H1 (cell line): Measurements from ENCODE around the gene R3HDML. TPM values are rescaled to one million over a fixed set of nuclear protein-coding genes. Genes with fewer than 3 reads are reported as not detected.

Source experiments
- CTCF ChIA-PET: fragments of 300-600 bp; sonication (Branson Sonifier 250); formaldehyde crosslinking; loops from one replicate; lab custom pipeline; 2021; ENCODE audit not compliant: partially characterized antibody; lab: Charles Lee
- POLR2A ChIA-PET: fragments of 300-600 bp; sonication (Branson Sonifier 250); formaldehyde crosslinking; loops from one replicate; lab custom pipeline; 2021; ENCODE audit warnings: inconsistent platforms; ENCODE audit not compliant: partially characterized antibody; lab: Charles Lee
- DNase-seq, 2 experiments: peaks; one replicate each; pipeline versions ENCODE4 v3.0.0 to v3.0.0-alpha.2; 2010 to 2022; ENCODE audit warnings: low spot score in 2 of 2, low read depth in 1 of 2, mixed read lengths in 1 of 2
- FAIRE-seq: peaks from 2 replicates; lab custom pipeline; 2011; peaks lifted over from hg19 to GRCh38; lab: Jason Lieb, UNC
- H2AFZ ChIP-seq: 2 replicates; pipeline ENCODE4 v1.8.1; 2012; ENCODE audit warnings: low read length, inconsistent platforms
- H2AK5ac ChIP-seq: 2 replicates; pipeline ENCODE4 v1.6.1; 2013; ENCODE audit warnings: low read depth, low read length
- H2BK120ac ChIP-seq: replicated peaks from 2 replicates; pipeline ENCODE3; 2013; ENCODE audit warnings: low read depth, low read length, inconsistent platforms
- H2BK12ac ChIP-seq: 2 replicates; pipeline ENCODE4 v1.6.1; 2013; ENCODE audit warnings: low read depth, low read length
- H2BK15ac ChIP-seq: 2 replicates; pipeline ENCODE4 v1.6.1; 2013; ENCODE audit warnings: low read length
- H2BK20ac ChIP-seq: 2 replicates; pipeline ENCODE4 v1.6.1; 2013; ENCODE audit warnings: low read length
- H2BK5ac ChIP-seq: 2 replicates; pipeline ENCODE4 v1.6.1; 2013; ENCODE audit warnings: low read depth, low read length
- H3K14ac ChIP-seq: 2 replicates; pipeline ENCODE4 v1.6.1; 2013; ENCODE audit warnings: inconsistent platforms; ENCODE audit not compliant: insufficient read length
- H3K18ac ChIP-seq: 2 replicates; pipeline ENCODE4 v1.6.1; 2013; ENCODE audit warnings: low read length; ENCODE audit errors: extremely low read depth
- H3K23ac ChIP-seq: 2 replicates; pipeline ENCODE4 v1.6.1; 2013; ENCODE audit warnings: inconsistent platforms; ENCODE audit not compliant: insufficient read length
- H3K23me2 ChIP-seq: 2 replicates; pipeline ENCODE4 v1.6.1; 2013; ENCODE audit warnings: low read depth, low read length
- H3K27ac ChIP-seq: 2 replicates; pipeline ENCODE4 v1.6.1; 2011; ENCODE audit warnings: low read depth, low read length, inconsistent platforms
- H3K27me3 ChIP-seq, 4 experiments: replicated peaks in 1 of 4; 1 replicate in 1 of 4; 2 replicates in 3 of 4; pipeline versions ENCODE4 v1.6.1 to v1.8.1; 2011 to 2013; ENCODE audit warnings: low read length in 3 of 4, mild to moderate bottlenecking in 3 of 4, inconsistent platforms in 2 of 4, mixed read lengths in 2 of 4, moderate library complexity in 1 of 4; ENCODE audit not compliant: control insufficient read depth in 3 of 4, insufficient read depth in 3 of 4; ENCODE audit errors: extremely low read depth in 1 of 4
- H3K36me3 ChIP-seq, 4 experiments: 2 replicates each; pipeline versions ENCODE4 v1.6.1 to v1.8.1; 2011 to 2013; ENCODE audit warnings: mild to moderate bottlenecking in 4 of 4, low read length in 3 of 4, moderate library complexity in 2 of 4, control low read depth in 1 of 4, inconsistent platforms in 1 of 4; ENCODE audit not compliant: insufficient read depth in 4 of 4, control insufficient read depth in 2 of 4
- H3K4ac ChIP-seq: replicated peaks from 2 replicates; pipeline ENCODE3; 2013; ENCODE audit warnings: low read length, low read depth, mixed read lengths, inconsistent platforms; ENCODE audit not compliant: insufficient read length
- H3K4me1 ChIP-seq, 4 experiments: replicated peaks in 1 of 4; 1 replicate in 1 of 4; 2 replicates in 3 of 4; pipeline versions ENCODE4 v1.6.1 to v1.8.1; 2011 to 2013; ENCODE audit warnings: low read length in 3 of 4, inconsistent platforms in 2 of 4, mixed read lengths in 1 of 4; ENCODE audit not compliant: insufficient read depth in 4 of 4, control insufficient read depth in 3 of 4
- H3K4me2 ChIP-seq, 2 experiments: 2 replicates each; pipeline versions ENCODE4 v1.6.1 to v1.8.1; 2011 to 2013; ENCODE audit warnings: low read depth in 2 of 2, low read length in 2 of 2, control low read depth in 1 of 2, inconsistent platforms in 1 of 2, mild to moderate bottlenecking in 1 of 2; ENCODE audit not compliant: insufficient read depth in 1 of 2
- H3K4me3 ChIP-seq, 4 experiments: fragments of 200-600, 300-600 bp in 1 of 4; sonication (generic), shearing (Covaris generic), sonication (Bioruptor Twin) in 1 of 4; 2 replicates each; pipeline versions ENCODE4 v1.5.1 to v1.8.1; 2011 to 2016; ENCODE audit warnings: low read length in 4 of 4, low read depth in 3 of 4, control low read depth in 2 of 4, inconsistent platforms in 2 of 4, mild to moderate bottlenecking in 2 of 4, mixed read lengths in 1 of 4, moderate library complexity in 1 of 4; ENCODE audit not compliant: insufficient read depth in 2 of 4; ENCODE audit errors: extremely low read depth in 1 of 4
- H3K56ac ChIP-seq: replicated peaks from 2 replicates; pipeline ENCODE3; 2013; ENCODE audit warnings: low read depth, mild to moderate bottlenecking, mixed read lengths, low read length, inconsistent platforms; ENCODE audit not compliant: insufficient read length
- H3K79me1 ChIP-seq: 2 replicates; pipeline ENCODE4 v1.6.1; 2013; ENCODE audit warnings: low read depth, low read length, control low read depth
- H3K79me2 ChIP-seq, 2 experiments: 2 replicates each; pipeline versions ENCODE4 v1.6.1 to v1.8.1; 2012 to 2013; ENCODE audit warnings: low read length in 2 of 2, mild to moderate bottlenecking in 2 of 2, inconsistent platforms in 1 of 2; ENCODE audit not compliant: insufficient read depth in 2 of 2, control insufficient read depth in 1 of 2
- H3K9ac ChIP-seq, 4 experiments: replicated peaks in 1 of 4; 1 replicate in 1 of 4; 2 replicates in 3 of 4; pipeline versions ENCODE4 v1.6.1 to v1.8.1; 2011 to 2013; ENCODE audit warnings: low read depth in 3 of 4, low read length in 3 of 4, control low read depth in 2 of 4, mild to moderate bottlenecking in 2 of 4, moderate library complexity in 2 of 4, inconsistent platforms in 1 of 4; ENCODE audit errors: extremely low read depth in 1 of 4
- H3K9me3 ChIP-seq, 2 experiments: 2 replicates each; pipeline versions ENCODE4 v1.6.1 to v1.8.1; 2012 to 2013; ENCODE audit warnings: mild to moderate bottlenecking in 2 of 2, moderate library complexity in 2 of 2, control low read depth in 1 of 2, inconsistent platforms in 1 of 2, low read depth in 1 of 2, low read length in 1 of 2, mixed read lengths in 1 of 2; ENCODE audit not compliant: insufficient read depth in 2 of 2
- H4K20me1 ChIP-seq, 2 experiments: replicated peaks in 1 of 2; 2 replicates each; pipeline versions ENCODE3 to v1.8.1; 2011 to 2013; ENCODE audit warnings: inconsistent platforms in 2 of 2, low read length in 2 of 2, mild to moderate bottlenecking in 1 of 2; ENCODE audit not compliant: insufficient read depth in 2 of 2, control insufficient read depth in 1 of 2
- H4K5ac ChIP-seq: 2 replicates; pipeline ENCODE4 v1.6.1; 2013; ENCODE audit warnings: low read length, low read depth, mixed read lengths, inconsistent platforms; ENCODE audit not compliant: insufficient read length
- H4K8ac ChIP-seq: 2 replicates; pipeline ENCODE4 v1.8.0; 2013; ENCODE audit warnings: mild to moderate bottlenecking, moderate library complexity, low read length, inconsistent platforms; ENCODE audit not compliant: insufficient read depth; ENCODE audit errors: extremely low read depth
- H4K91ac ChIP-seq: replicated peaks from 2 replicates; pipeline ENCODE3; 2013; ENCODE audit warnings: low read length, mixed read lengths, inconsistent platforms; ENCODE audit not compliant: insufficient read length
- CBX5 ChIP-seq: fragments of 300-800, 300-1000 bp; sonication (generic); IDR thresholded peaks from 2 replicates; pipeline ENCODE4 v1.7.1; 2016; ENCODE audit warnings: antibody characterized with exemption, low read length, low read depth
- EP300 ChIP-seq, 2 experiments: IDR thresholded peaks; 1 replicate in 1 of 2; 2 replicates in 1 of 2; pipeline ENCODE4 v1.6.1; 2011 to 2012; ENCODE audit warnings: low read depth in 2 of 2, low read length in 2 of 2, mild to moderate bottlenecking in 2 of 2, borderline replicate concordance in 1 of 2, inconsistent platforms in 1 of 2, moderate library complexity in 1 of 2
- EZH2 ChIP-seq: fragments of 200-600 bp; sonication (generic); IDR thresholded peaks from 2 replicates; pipeline ENCODE4 v1.7.1; 2012; ENCODE audit warnings: low read depth, mild to moderate bottlenecking, moderate library complexity, low read length, inconsistent platforms; ENCODE audit not compliant: severe bottlenecking
- KDM1A ChIP-seq: fragments of 200-600, 300-600 bp; sonication (generic); IDR thresholded peaks from 2 replicates; pipeline ENCODE4 v1.7.1; 2016; ENCODE audit warnings: mild to moderate bottlenecking, low read length, borderline replicate concordance
- PHF8 ChIP-seq: fragments of 200-600 bp; sonication (generic); conservative IDR thresholded peaks from 2 replicates; pipeline ENCODE4 v1.7.1; 2012; ENCODE audit warnings: low read depth, mild to moderate bottlenecking, inconsistent platforms, low read length, moderate library complexity
- POU5F1 ChIP-seq: IDR thresholded peaks from 2 replicates; pipeline ENCODE4 v1.6.1; 2011; ENCODE audit warnings: low read depth, mild to moderate bottlenecking, low read length, moderate library complexity
- RAD21 ChIP-seq, 2 experiments: IDR thresholded peaks in 1 of 2; conservative IDR thresholded peaks in 1 of 2; 2 replicates each; pipeline ENCODE4 v1.6.1; 2011; ENCODE audit warnings: low read depth in 2 of 2, low read length in 2 of 2, improper control_type of control experiment in 1 of 2, inconsistent platforms in 1 of 2, mild to moderate bottlenecking in 1 of 2, moderate library complexity in 1 of 2
- RBBP5 ChIP-seq: IDR thresholded peaks from 2 replicates; pipeline ENCODE4 v1.7.1; 2012; ENCODE audit warnings: low read depth, mild to moderate bottlenecking, inconsistent platforms, low read length, moderate library complexity, borderline replicate concordance
- TAF7 ChIP-seq: optimal IDR thresholded peaks from 2 replicates; pipeline ENCODE3; 2011; ENCODE audit warnings: low read depth, mild to moderate bottlenecking, inconsistent platforms, low read length, moderate library complexity, borderline replicate concordance
- WGBS, 2 experiments: shearing (Covaris generic) in 1 of 2; methylation state at CpG; one replicate each; pipeline versions ENCODE4 v1.1.6 to v1.1.7; 2013 to 2015; ENCODE audit warnings: low lambda C conversion rate in 2 of 2, mixed read lengths in 2 of 2, inconsistent platforms in 1 of 2, low coverage in 1 of 2, missing lambda C conversion rate in 1 of 2; ENCODE audit not compliant: insufficient replicate concordance in 2 of 2, insufficient coverage in 1 of 2, insufficient read length in 1 of 2; ENCODE audit errors: extremely low coverage in 1 of 2, missing lambda C conversion rate in 1 of 2; 5-methylcytosine and 5-hydroxymethylcytosine counted together
- polyA plus RNA-seq, 7 experiments: library from polyadenylated mRNA; depleted of rRNA in 3 of 7; stranded (reverse) in 5 of 7; unstranded in 2 of 7; fragments of >200 nt in 5 of 7; fragments of 200-250 nt in 2 of 7; gene quantifications; 1 replicate in 5 of 7; 2 replicates in 1 of 7; 4 replicates in 1 of 7; pipeline versions ENCODE4 v1.2.1 to v1.2.3, GENCODE V29; 2011 to 2013; ENCODE audit warnings: missing spikeins in 2 of 7, mixed read lengths in 2 of 7
- total RNA-seq: library from RNA; stranded (reverse); fragmentation: NEBNext Ultra II Directional; extraction: Animal tissue kit (Norgen Biotek cat#: 25700); gene quantifications from 2 replicates; pipeline ENCODE4 v1.2.1, GENCODE V29; 2021
- TF ChIP-seq, protein P1 (sequence below): IDR thresholded peaks from 2 replicates; pipeline ENCODE4 v1.6.1; 2012; ENCODE audit warnings: low read length, inconsistent platforms

Gene R3HDML
- total and polyA plus RNA-seq, 2 of the 8 experiments (the other 6 are each of a cell fraction or from before 2014, with no cell fraction given), result not detected

DNA sequence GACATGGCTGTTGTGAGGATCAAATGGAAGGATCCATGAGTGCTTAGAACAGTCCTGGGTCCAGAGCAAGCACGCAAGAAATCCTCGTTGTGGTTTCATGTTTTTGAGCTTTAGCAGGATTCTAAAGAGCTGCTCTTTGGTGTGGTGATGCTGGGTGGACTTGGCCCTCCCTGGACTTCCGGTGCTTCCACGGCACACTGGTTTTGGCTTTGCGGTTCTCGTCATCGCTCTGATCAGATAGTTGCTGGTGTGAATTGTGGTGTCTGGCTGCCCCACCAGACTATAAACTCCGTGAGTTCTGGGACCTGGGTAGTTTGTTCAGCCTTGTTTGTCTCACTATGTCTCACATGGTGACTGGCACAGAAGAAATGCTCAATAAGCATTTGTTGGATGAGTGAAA, 21.9 kb downstream of the R3HDML start:
- H4K20me1 ChIP-seq, result no peaks in the 10 kb centered on the region
- H3K27ac ChIP-seq, result no peak overlapping the region
- H4K5ac ChIP-seq, result no peak overlapping the region
- H3K9ac ChIP-seq, result no peak overlapping the region
- H3K56ac ChIP-seq, result no peak overlapping the region
- no peaks in the 10 kb centered on the region for H3K79me2 ChIP-seq
- H2BK15ac ChIP-seq, result no peak overlapping the region
- ChIA-PET POLR2A (no interaction called here), CTCF (interaction anchor here (0.7 kb wide), 2 partner anchors 23 to 252 kb away, joined by 4 read pairs; no protein-coding TSS in a partner anchor)
- H3K4me3 ChIP-seq, result no peak overlapping the region
- no peak overlapping the region for H2AK5ac ChIP-seq
- H3K4me2 ChIP-seq, result no peak overlapping the region
- no peak overlapping the region for H3K4ac ChIP-seq
- no peak overlapping the region for H2AFZ ChIP-seq
- no peak for DNase-seq
- H3K23ac ChIP-seq, result no peak overlapping the region
- H2BK120ac ChIP-seq, result no peak overlapping the region
- H2BK5ac ChIP-seq, result no peak overlapping the region
- no peaks in the 10 kb centered on the region for H3K79me1 ChIP-seq
- no peak overlapping the region for H2BK20ac ChIP-seq
- no peak overlapping the region for H3K14ac ChIP-seq
- no peak overlapping the region for H2BK12ac ChIP-seq
- no peak overlapping the region for H3K18ac ChIP-seq
- no peaks in the 10 kb centered on the region for H3K4me1 ChIP-seq
- no peak overlapping the region for H4K91ac ChIP-seq
- H3K27me3 ChIP-seq, result no peaks in the 10 kb centered on the region
- H3K36me3 ChIP-seq, result no peaks in the 10 kb centered on the region
- no peak for FAIRE-seq
- 90% methylated on average over 8 of the region's 8 CpGs; no CpG with 5 or more reads in 1 of the 2 experiments for WGBS, 2 experiments
- H4K8ac ChIP-seq, result no peak overlapping the region
- no peaks in the 10 kb centered on the region for H3K9me3 ChIP-seq
- peaks cover 5% of the 10 kb centered on the region; the same call in 1 of the 2 replicates for H3K23me2 ChIP-seq
- TF ChIP-seq EZH2 (no peak), EP300 (IDR thresholded peaks at IDR 0.05; ENCODE audit: borderline replicate concordance in 1 of 2, low read depth in 2 of 2, low read length in 2 of 2) (no peak), KDM1A (no peak), CBX5 (no peak), TAF7 (no peak), PHF8 (no peak), POU5F1 (no peak), RAD21 (IDR thresholded peaks at IDR 0.05 in 1 of 2, conservative IDR thresholded peaks at IDR 0.05 in 1 of 2; ENCODE audit: low read depth in 2 of 2, low read length in 2 of 2) (no peak), RBBP5 (no peak)
- TF ChIP-seq, protein P1, sequence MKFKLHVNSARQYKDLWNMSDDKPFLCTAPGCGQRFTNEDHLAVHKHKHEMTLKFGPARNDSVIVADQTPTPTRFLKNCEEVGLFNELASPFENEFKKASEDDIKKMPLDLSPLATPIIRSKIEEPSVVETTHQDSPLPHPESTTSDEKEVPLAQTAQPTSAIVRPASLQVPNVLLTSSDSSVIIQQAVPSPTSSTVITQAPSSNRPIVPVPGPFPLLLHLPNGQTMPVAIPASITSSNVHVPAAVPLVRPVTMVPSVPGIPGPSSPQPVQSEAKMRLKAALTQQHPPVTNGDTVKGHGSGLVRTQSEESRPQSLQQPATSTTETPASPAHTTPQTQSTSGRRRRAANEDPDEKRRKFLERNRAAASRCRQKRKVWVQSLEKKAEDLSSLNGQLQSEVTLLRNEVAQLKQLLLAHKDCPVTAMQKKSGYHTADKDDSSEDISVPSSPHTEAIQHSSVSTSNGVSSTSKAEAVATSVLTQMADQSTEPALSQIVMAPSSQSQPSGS, result no peak
